HG03135 (cell line): Measurements from ENCODE around the gene TRIML2.
"Not testable (repeated sequence)": the region's sequence is repeated elsewhere in the genome, so short reads cannot be mapped to it uniquely, and the experiment has no call there.

Source experiments
- ATAC-seq: cut with Tn5 transposase; IDR thresholded peaks from one replicate; pipeline ENCODE4 v1.9.1; 2021; ENCODE audit warnings: mild to moderate bottlenecking, moderate library complexity; ENCODE audit not compliant: unreplicated experiment

The TRIML2 gene

DNA sequence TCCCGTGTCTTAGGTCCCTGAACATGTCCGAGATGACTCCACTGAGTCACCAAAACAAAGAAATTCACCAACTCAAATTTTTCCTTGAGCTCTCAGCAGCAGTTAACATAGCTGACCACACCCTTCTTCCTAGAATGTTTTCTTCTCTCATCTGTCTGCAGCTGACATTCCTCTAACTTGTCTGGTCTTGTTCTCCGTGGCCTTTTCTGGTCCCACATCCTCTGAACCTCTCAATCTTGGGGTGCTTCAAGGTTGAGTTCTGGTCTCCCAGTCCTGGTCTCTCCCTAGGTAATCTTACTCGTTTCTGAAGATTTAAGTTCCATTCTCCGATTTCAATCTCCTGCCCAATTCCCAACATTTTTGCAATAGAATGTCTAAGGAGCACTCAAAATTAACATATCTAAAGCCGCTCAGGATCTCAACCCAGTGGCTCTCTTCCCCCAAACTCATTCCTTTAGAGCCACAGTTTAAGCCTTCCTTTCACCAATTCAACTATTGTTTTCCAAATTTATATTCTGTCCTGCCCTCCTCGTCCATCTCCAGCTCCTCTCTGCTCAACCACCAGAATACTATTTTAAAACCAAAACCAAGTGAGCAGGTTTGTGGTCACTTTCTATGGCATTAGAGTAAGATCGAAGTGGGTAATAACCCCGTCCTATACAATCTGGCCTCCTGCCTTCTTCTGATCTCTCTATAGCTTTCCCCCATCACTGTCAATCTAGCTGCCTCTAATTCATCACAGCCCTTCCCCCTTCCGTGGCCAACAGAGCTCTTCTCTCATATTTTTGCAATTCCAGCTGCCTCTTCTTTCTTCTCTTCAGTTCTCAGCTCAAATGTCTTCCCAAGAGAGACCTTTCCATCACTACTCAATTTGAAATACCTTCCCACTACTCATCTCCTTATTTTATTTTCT, 1.2 kb downstream of the TRIML2 start:
- no peak for ATAC-seq

DNA sequence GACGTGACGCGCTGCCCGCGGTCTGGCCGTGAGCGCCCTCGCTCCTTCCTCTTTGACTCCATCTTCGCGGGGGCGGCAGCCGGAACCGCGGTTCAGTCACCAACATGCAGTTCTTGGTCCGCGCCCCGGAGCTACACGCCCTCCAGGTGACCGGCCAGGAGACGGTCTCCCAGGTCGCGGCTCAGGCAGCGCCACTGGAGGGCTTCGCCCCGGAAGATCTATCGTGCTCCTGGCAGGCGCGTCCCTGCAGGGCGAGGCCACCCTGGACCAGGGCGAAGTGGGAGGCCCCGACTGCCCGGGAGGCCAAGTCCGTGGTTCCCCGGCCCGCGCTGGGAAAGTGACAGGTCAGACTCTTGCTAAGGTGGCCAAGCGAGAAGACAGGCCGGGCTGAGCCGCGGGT, 2.9 kb downstream of the TRIML2 start:
- ATAC-seq: no peak

DNA sequence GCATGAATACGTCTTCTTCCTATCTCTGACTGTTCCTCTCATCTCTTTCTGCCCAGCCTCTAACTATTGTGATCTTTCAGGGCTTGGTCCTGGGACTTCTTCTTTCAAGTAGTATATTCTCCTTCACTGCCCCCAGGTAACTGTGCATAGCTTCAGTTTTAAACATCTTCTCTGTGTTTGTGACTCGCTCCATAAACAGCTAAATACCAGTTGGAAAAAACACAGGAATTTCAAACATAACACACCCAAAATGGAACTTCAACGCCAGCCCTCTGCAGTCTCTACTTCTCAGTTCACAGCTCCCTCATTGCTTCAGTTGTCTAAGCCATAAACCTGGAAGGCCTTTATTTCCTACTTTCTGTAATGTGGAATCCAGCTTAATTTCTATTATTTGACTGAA, 16.6 kb downstream of the TRIML2 start:
- ATAC-seq: no peak

DNA sequence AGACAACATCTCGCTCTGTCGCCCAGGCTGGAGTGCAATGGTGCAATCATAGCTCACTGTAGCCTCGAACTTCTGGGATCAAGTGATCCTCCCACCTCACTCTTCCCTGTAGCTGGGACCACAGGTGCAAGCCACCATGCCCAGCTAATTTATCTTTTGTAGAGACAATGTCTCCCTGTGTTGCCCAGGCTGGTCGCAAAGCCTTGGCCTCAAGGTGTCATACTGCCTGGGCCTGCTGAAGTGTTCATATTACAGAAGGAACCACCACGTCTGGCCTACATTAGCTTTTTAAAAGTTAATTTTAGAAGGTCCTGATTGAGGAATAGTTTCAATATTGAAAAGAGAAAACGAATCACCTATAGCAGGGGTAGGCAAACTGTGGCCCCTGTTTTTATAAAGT, 22.5 kb downstream of the TRIML2 start:
- ATAC-seq: no peak

DNA sequence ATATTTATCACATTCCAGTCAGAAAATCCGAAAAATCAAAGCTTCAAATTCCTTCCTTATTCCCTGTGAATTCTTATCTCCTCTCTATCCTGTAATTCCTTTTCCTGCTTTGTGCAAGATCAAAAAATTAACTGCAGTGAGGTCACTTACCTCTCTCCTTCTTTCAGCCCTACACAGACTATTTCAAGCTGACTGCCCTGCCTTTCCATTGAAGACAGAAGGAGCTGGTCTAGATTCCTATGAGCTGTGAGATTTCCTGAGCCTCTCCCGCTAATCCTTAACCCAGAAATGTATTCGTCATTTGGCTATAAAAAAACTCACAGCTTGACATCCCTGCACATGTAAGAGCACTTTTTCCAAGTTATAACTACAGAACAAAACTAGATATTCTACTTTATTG, 26.6 kb downstream of the TRIML2 start:
- ATAC-seq: no peak

DNA sequence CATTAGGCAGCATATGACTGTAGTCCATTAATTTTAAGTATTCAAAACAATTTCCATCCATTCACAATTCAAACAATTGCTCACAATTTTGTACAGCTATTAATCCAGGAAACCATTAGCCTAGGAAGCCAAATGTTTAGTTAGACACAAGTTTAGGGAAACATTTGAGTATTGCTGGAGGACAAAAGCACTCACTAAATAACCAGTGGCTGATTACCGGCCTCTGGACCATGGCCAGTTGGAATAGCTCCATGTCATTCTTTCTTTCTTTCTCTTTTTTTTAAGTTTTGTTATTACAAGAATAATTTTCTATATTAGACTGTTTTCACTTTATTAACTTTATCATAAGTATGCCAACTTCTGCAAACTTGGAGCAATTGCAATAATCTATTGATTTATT, 31.3 kb downstream of the TRIML2 start:
- no peak for ATAC-seq

DNA sequence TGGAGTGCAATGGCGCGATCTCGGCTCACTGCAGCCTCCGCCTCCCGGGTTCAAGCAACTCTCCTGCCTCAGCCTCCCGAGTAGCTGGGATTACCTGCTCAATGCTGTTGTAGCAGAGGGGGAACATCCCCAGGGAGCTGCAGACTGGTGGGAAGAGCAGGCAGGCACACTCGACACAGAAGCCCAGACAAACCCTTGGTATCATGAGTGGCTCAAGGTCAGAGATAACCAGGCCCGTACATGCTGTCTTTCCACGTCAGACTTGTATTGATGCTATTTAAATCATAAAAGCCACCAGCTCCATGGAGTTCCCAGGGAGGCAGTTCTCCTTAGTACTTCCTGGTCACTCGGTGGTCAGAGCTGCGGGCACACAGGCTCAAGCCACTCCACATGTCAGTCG, 33.2 kb downstream of the TRIML2 start:
- ATAC-seq: no peak

DNA sequence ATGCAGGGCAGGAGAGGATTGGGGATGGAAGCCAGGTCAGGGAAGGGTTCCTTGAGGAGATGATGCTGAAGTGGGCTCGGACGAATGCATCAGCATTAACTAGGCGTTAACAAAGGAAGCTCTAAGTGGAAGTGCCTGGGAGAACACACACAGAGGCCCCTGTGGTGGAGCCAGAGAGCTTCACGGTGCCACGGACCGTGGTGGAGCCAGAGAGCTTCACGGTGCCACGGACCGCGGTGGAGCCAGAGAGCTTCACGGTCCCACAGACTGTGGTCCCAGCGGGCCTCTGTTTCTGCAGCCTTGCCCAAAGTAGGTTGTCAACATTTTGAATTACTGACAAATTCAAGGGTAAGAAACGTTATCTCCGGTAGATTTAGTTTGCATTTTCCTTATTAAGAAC, 48.3 kb downstream of the TRIML2 start:
- no peak for ATAC-seq

DNA sequence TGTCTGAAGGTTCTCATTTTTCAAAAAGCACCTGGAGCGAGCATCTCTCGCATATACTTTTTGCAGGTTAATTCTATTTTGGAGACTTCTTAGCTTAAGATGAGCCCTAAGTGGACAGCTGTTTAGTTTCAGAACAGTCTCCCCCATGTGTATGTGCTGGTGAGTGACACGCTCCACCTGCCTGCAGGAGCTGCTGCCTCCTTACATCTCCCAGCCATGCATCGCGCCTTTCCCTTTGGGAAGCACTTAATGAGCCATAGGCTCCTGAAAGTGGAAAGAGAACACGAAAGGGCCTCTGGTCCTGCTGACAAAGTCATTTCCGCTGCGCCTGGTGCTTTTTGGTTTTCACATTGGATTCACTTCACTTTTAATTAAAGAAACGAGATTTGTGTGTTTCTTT, 56.1 kb downstream of the TRIML2 start:
- no peak for ATAC-seq

DNA sequence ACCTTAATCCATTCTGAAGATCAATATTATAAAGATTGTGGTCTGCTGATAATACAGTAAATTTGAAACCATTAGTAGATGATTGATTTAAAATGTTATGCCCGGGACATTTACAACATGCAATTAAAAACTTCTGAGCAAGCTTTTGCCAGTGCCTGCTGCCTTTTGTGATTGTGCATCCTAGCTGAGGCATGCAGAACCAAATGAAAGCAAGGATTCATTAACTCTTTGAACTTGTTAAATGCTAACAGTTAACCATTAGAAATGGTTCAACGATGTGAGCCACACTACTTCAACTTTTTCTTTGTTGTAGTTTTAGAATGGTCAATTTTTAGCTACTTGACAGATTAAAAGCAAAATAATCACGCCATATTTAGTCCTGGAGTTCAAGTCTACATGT, 62.7 kb downstream of the TRIML2 start:
- ATAC-seq: no peak

DNA sequence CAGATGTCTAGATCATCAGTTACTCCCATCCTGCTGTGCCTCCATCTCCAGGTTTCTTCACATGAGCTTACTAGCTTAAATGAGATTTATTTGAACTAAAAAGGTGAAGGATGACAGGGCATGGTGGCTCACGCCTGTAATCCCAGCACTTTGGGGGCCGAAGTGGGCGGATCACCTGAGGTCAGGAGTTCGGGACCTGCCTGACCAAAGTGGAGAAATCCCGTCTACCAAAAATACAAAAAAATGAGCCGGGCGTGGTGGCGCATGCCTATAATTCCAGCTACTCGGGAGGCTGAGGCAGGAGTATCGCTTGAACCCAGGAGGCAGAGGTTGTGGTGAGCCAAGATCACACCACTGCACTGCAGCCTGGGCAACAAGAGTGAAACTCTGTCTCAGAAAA, 63.9 kb downstream of the TRIML2 start:
- not testable (repeated sequence) for ATAC-seq

DNA sequence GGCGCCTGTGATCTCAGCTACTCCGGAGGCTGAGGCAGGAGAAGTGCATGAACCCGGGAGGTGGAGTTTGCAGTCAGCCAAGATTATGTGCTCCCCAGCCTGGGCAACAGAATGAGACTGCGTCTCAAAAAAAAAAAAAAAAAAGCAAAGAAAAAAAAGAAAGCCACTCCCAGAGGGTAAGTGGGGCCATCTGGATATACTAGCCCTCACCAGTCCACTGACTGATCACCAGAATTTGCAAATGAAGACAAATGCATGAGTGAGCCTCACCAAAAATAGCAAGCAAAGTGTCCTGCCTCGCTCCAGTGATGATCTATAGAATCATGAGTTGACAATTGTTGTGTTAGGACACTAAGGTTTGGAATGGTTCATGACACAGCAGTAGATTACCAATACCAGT, 66.2 kb downstream of the TRIML2 start:
- no peak for ATAC-seq

DNA sequence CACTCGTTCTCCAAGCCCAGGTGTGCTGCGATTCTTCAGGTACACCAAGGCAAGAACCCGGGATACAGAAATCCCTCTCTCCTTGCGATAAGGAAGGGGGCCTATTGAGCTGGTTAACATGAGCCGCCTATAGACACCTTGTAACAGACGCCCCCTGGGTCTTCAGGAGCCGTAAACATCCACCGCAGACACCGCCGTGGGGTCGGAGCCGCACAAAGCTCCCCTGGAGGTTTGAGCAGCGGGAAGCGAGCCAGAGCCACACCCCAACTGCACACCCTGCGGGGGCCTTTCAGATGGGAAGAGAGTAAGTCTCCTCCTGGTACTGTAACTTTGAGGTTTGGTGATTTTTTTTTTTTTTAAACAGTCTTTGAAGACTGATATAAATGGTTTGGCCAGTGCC, 67.2 kb downstream of the TRIML2 start:
- no peak for ATAC-seq

DNA sequence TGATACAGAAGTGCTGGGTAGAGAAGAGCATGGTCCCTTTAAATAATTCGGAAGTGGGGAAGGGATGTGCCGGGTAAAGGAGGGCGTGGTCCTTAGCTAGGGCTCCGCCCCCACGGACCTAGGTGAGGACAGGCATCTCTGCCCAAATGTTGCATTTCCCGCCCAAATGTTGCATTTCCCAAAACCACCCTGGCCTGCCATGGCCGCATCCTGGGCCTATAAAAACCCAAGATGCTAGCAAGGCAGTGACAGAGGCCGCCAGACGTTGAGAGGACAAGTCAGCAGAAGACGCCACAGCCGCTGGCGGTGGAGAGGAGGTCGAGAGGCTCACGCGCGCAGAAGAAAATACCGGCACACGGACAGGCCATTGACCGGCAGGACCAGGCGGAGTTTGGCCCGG, 67.7 kb downstream of the TRIML2 start:
- no peak for ATAC-seq
